H54 (cell line): ENCODE results near the gene NR1I3.
"Not testable (repeated sequence)": the region's sequence is repeated elsewhere in the genome, so short reads cannot be mapped to it uniquely, and the experiment has no call there.

Experiments
- DNase-seq: peaks from one replicate; pipeline ENCODE4 v3.0.0; 2011; ENCODE audit warnings: low spot score, mixed read lengths; ENCODE audit not compliant: insufficient read length
- FAIRE-seq: peaks from 3 replicates; lab custom pipeline; 2011; peaks lifted over from hg19 to GRCh38; lab: Jason Lieb, UNC
- POLR2A ChIP-seq: IDR thresholded peaks from 2 replicates; pipeline ENCODE4 v1.6.1; 2011; ENCODE audit warnings: low read depth, mild to moderate bottlenecking, low read length

Gene NR1I3

GRCh38 chr1:161259345-161259702 lies 21.3 kb upstream of the NR1I3 start:
- FAIRE-seq (no peak), DNase-seq (no peak)
- TF ChIP-seq POLR2A, result no peak

- FAIRE-seq (no peak), DNase-seq (no peak)
- TF ChIP-seq POLR2A, result no peak
Observed at GRCh38 chr1:161258439-161259344, 20.7 kb upstream of the NR1I3 start, which contains the start of gene PCP4L1. TSS of gene PCP4L1 (plus strand) at chr1:161258745. CDS start at chr1:161258975, 230 bp downstream.

- FAIRE-seq, DNase-seq: not testable (repeated sequence)
Observed at GRCh38 chr1:161257109-161257508, 19.1 kb upstream of the NR1I3 start.

- not testable (repeated sequence) for FAIRE-seq, DNase-seq
Observed at GRCh38 chr1:161255955-161256520, 18.0 kb upstream of the NR1I3 start.

- DNase-seq, FAIRE-seq: not testable (repeated sequence)
Observed at GRCh38 chr1:161255302-161255701, 17.3 kb upstream of the NR1I3 start.

GRCh38 chr1:161251579-161251978 lies 13.6 kb upstream of the NR1I3 start:
- no peak for FAIRE-seq
- DNase-seq, result no peak
- no peak for TF ChIP-seq POLR2A

- no peak for DNase-seq
- FAIRE-seq, result no peak
- no peak for TF ChIP-seq POLR2A
Observed at GRCh38 chr1:161250829-161251228, 12.8 kb upstream of the NR1I3 start.

- not testable (repeated sequence) for FAIRE-seq, DNase-seq
Observed at GRCh38 chr1:161250100-161250499, 12.1 kb upstream of the NR1I3 start.

GRCh38 chr1:161244888-161245287 lies 6.9 kb upstream of the NR1I3 start:
- no peak for TF ChIP-seq POLR2A

GRCh38 chr1:161242313-161242712 lies 4.3 kb upstream of the NR1I3 start:
- FAIRE-seq, result no peak
- DNase-seq, result no peak

More at GRCh38 chr1:161244888-161245287, 6.9 kb upstream of the NR1I3 start:
- FAIRE-seq, result no peak
- DNase-seq, result no peak

GRCh38 chr1:161241682-161242081 lies 3.7 kb upstream of the NR1I3 start:
- TF ChIP-seq POLR2A, result no peak
- DNase-seq, result no peak
- no peak for FAIRE-seq

More at GRCh38 chr1:161242313-161242712, 4.3 kb upstream of the NR1I3 start:
- no peak for TF ChIP-seq POLR2A

- no peak for FAIRE-seq
- no peak for TF ChIP-seq POLR2A
Observed at GRCh38 chr1:161235957-161236775, 1.8 kb downstream of the NR1I3 start.

GRCh38 chr1:161233102-161233501 lies 4.9 kb downstream of the NR1I3 start:
- DNase-seq (no peak), FAIRE-seq (no peak)
- no peak for TF ChIP-seq POLR2A

More at GRCh38 chr1:161235957-161236775, 1.8 kb downstream of the NR1I3 start:
- no peak for DNase-seq

- DNase-seq (no peak), FAIRE-seq (no peak)
- no peak for TF ChIP-seq POLR2A
Observed at GRCh38 chr1:161230762-161231161, 7.2 kb downstream of the NR1I3 start.
